Activated naive CD8-positive, alpha-beta T cell treated with anti-CD3 and anti-CD28 coated beads, Interleukin-2, amount 10 ng/mL, durations not matched to agents 7 days and 5 days (primary cell): ENCODE data around the gene ANKRD42. TPM values are rescaled to one million over a fixed set of nuclear protein-coding genes. Genes with fewer than 3 reads are reported as not detected.
A peak's percentile ranks its signal among the peaks of the same experiment; 100 is the strongest.

Experiments used
- ATAC-seq: fragments of 150-1000 bp; cut with Tn5 transposase; one replicate; pipeline ENCODE4 v1.10.0; 2021; ENCODE audit warnings: low read depth, moderate library complexity
- POLR2A ChIA-PET: fragments of 350-600 bp; sonication (Branson Sonifier 250); formaldehyde crosslinking; loops from one replicate; lab custom pipeline; 2021; ENCODE audit warnings: antibody characterized with exemption; lab: Charles Lee
- DNase-seq: peaks from one replicate; pipeline ENCODE4 v3.0.0; 2021
- H3K27ac Mint-ChIP-seq: one replicate; pipeline ENCODE4 v1.8.0; 2022; ENCODE audit warnings: mild to moderate bottlenecking, mixed read lengths
- H3K27me3 Mint-ChIP-seq: one replicate; pipeline ENCODE4 v1.8.0; 2022; ENCODE audit warnings: mild to moderate bottlenecking, moderate library complexity, mixed read lengths
- H3K36me3 Mint-ChIP-seq: one replicate; pipeline ENCODE4 v1.8.0; 2021; ENCODE audit warnings: mild to moderate bottlenecking, mixed read lengths
- H3K4me1 Mint-ChIP-seq: one replicate; pipeline ENCODE4 v1.8.0; 2021; ENCODE audit warnings: mixed read lengths
- H3K4me3 Mint-ChIP-seq: one replicate; pipeline ENCODE4 v1.8.0; 2022; ENCODE audit warnings: mild to moderate bottlenecking, moderate library complexity, mixed read lengths
- H3K9me3 Mint-ChIP-seq: one replicate; pipeline ENCODE4 v1.8.0; 2021; ENCODE audit warnings: mixed read lengths
- total RNA-seq, 2 experiments: library from RNA; stranded (reverse); gene quantifications; one replicate each; pipeline ENCODE4 v1.2.3, GENCODE V29; 2021

Gene ANKRD42
- total RNA-seq, 2 experiments from 2014 or later = 6.2 to 7.4 TPM

GRCh38 chr11:83292709-83293456 lies 99.4 kb downstream of the ANKRD42 start:
- H3K4me3 Mint-ChIP-seq = peak overlapping the region; percentile 71
- POLR2A ChIA-PET = interaction anchor here (0.8 kb wide), 1 partner anchor 11 kb away, joined by 3 read pairs; no protein-coding TSS in a partner anchor
- peaks cover 2% of the 10 kb centered on the region for H3K27me3 Mint-ChIP-seq
- H3K9me3 Mint-ChIP-seq = no peaks in the 10 kb centered on the region
- peaks cover 3% of the 10 kb centered on the region for H3K4me1 Mint-ChIP-seq
- H3K36me3 Mint-ChIP-seq = no peaks in the 10 kb centered on the region
- ATAC-seq (peak; percentile 75), DNase-seq (no peak)
- H3K27ac Mint-ChIP-seq = peak overlapping the region; percentile 27

- ATAC-seq = no peak
- POLR2A ChIA-PET = interaction anchor here (0.8 kb wide), 1 partner anchor 12 kb away, joined by 3 read pairs; no protein-coding TSS in a partner anchor
- no peak for DNase-seq
- no peak overlapping the region for H3K4me3 Mint-ChIP-seq
- H3K27ac Mint-ChIP-seq = no peak overlapping the region
- no peaks in the 10 kb centered on the region for H3K9me3 Mint-ChIP-seq
- no peaks in the 10 kb centered on the region for H3K36me3 Mint-ChIP-seq
- H3K27me3 Mint-ChIP-seq = peaks cover 2% of the 10 kb centered on the region
- peaks cover 3% of the 10 kb centered on the region for H3K4me1 Mint-ChIP-seq
Measured at GRCh38 chr11:83293457-83293774, 99.9 kb downstream of the ANKRD42 start.

GRCh38 chr11:83294208-83294607 lies 100.7 kb downstream of the ANKRD42 start:
- H3K27ac Mint-ChIP-seq = no peak overlapping the region
- H3K27me3 Mint-ChIP-seq = peaks cover 5% of the 10 kb centered on the region
- no peak for DNase-seq
- POLR2A ChIA-PET = no interaction called here
- H3K4me3 Mint-ChIP-seq = no peak overlapping the region
- H3K9me3 Mint-ChIP-seq = no peaks in the 10 kb centered on the region
- H3K4me1 Mint-ChIP-seq = peaks cover 3% of the 10 kb centered on the region
- no peak for ATAC-seq
- no peaks in the 10 kb centered on the region for H3K36me3 Mint-ChIP-seq

Other genes starting within 250 kb of the ANKRD42 start
- 10 to 100 TPM; 11.9 to 14.3 TPM for gene RAB30, start 121.8 kb upstream of the ANKRD42 start, total RNA-seq
- 100 to 1,000 TPM; 107 to 109 TPM for gene PCF11, start 36.6 kb upstream of the ANKRD42 start, total RNA-seq
- gene CCDC90B, start 92.7 kb downstream of the ANKRD42 start, total RNA-seq = 10 to 100 TPM; 33.6 to 34.4 TPM